Upper lobe of left lung (tissue), 6 donors: ENCODE results near the gene DCDC2. TPM values are rescaled to one million over a fixed set of nuclear protein-coding genes. Genes with fewer than 3 reads are reported as not detected.
"Not testable (repeated sequence)": the region's sequence is repeated elsewhere in the genome, so short reads cannot be mapped to it uniquely, and the experiment has no call there.

Experiments used
- ATAC-seq, 2 donors: fragments of 200-7000 bp; cut with Tn5 transposase; one replicate each; pipeline ENCODE4 v1.9.1; 2022; ENCODE audit warnings: mild to moderate bottlenecking in 2 of 2, moderate library complexity in 2 of 2; ENCODE audit not compliant: low FRiP score in 2 of 2
- DNase-seq, 2 donors: peaks; one replicate each; pipeline ENCODE4 v3.0.0-alpha.2; 2019 to 2020
- H3K27ac ChIP-seq, 4 donors: fragments of 200-600 bp; sonication (generic); one replicate each; pipeline ENCODE4 v1.5.1; 2016 to 2019
- H3K27me3 ChIP-seq, 4 donors: fragments of 200-600 bp; sonication (generic); one replicate each; pipeline ENCODE4 v1.5.1; 2017 to 2019
- H3K36me3 ChIP-seq, 4 donors: fragments of 200-600 bp; sonication (generic); one replicate each; pipeline ENCODE4 v1.5.1; 2016 to 2019
- H3K4me1 ChIP-seq, 4 donors: fragments of 200-600 bp; sonication (generic); one replicate each; pipeline ENCODE4 v1.5.1; 2018 to 2019
- H3K4me3 ChIP-seq, 4 donors: fragments of 200-600 bp; sonication (generic); one replicate each; pipeline ENCODE4 v1.5.1; 2017 to 2019; ENCODE audit warnings: mild to moderate bottlenecking in 2 of 4, moderate library complexity in 1 of 4
- H3K9me3 ChIP-seq, 4 donors: fragments of 200-600 bp; sonication (generic); one replicate each; pipeline ENCODE4 v1.5.1; 2018 to 2019
- EP300 ChIP-seq, 4 donors: sonication (generic); formaldehyde crosslinking; IDR thresholded peaks; one replicate each; pipeline ENCODE4 v1.5.1; 2017; ENCODE audit warnings: antibody characterized with exemption in 4 of 4, control low read depth in 2 of 4
- POLR2A ChIP-seq, 4 donors: fragments of 450-650 bp; IDR thresholded peaks; one replicate each; pipeline ENCODE4 v1.5.1; 2016 to 2017; ENCODE audit warnings: antibody characterized with exemption in 4 of 4, mild to moderate bottlenecking in 2 of 4
- POLR2AphosphoS5 ChIP-seq, 2 donors: sonication (generic); formaldehyde crosslinking; IDR thresholded peaks; one replicate each; pipeline ENCODE4 v1.5.1; 2017; ENCODE audit warnings: antibody characterized with exemption in 2 of 2
- WGBS, 2 donors: methylation state at CpG; one replicate each; pipeline ENCODE4 v1.1.5; 2017 to 2018; 5-methylcytosine and 5-hydroxymethylcytosine counted together
- total RNA-seq, 6 donors: library from RNA; depleted of rRNA in 4 of 6; stranded (reverse); fragments of >200 nt in 4 of 6; gene quantifications; one replicate each; pipeline versions ENCODE4 v1.1.0 to v1.2.1, GENCODE V29; 2016 to 2021
- TF ChIP-seq, protein P1 (sequence below), 6 experiments: fragments of 450-650 bp in 4 of 6; fragments of 200-600 bp in 2 of 6; sonication (generic) in 2 of 6; IDR thresholded peaks; one replicate each; pipeline ENCODE4 v1.5.1; 2016 to 2019; ENCODE audit warnings: antibody characterized with exemption in 6 of 6
- donor health status: DM: no; HTN: no; CAD: no; lungs with moderate emphysema.
- donor health status: DM: no; HTN: yes; CAD: no; lungs with severe emphysema.

The DCDC2 gene
- total RNA-seq, 6 donors from 2014 or later, result 7.1 to 9.4 (median 7.8) TPM

DNA sequence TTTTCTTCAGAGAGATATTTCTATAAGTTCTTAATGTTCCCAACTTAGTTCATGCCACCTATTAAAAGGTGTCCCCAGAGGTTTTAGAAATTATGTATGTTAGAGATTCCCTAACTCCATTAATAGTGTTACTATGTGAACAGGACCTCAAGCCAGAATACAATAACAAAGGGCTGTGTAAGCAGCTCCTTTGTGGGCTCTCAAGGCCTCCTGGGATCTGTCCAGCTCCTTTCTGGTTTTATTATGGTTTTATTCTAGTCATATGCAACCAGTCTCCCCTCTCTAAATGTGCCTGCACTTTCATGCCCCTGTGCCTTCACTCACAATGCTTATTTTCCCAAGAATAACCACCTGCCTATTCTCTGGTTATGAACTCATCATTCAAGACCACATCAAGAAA is 209.2 kb downstream of the DCDC2 start:
- TF ChIP-seq, protein P1, sequence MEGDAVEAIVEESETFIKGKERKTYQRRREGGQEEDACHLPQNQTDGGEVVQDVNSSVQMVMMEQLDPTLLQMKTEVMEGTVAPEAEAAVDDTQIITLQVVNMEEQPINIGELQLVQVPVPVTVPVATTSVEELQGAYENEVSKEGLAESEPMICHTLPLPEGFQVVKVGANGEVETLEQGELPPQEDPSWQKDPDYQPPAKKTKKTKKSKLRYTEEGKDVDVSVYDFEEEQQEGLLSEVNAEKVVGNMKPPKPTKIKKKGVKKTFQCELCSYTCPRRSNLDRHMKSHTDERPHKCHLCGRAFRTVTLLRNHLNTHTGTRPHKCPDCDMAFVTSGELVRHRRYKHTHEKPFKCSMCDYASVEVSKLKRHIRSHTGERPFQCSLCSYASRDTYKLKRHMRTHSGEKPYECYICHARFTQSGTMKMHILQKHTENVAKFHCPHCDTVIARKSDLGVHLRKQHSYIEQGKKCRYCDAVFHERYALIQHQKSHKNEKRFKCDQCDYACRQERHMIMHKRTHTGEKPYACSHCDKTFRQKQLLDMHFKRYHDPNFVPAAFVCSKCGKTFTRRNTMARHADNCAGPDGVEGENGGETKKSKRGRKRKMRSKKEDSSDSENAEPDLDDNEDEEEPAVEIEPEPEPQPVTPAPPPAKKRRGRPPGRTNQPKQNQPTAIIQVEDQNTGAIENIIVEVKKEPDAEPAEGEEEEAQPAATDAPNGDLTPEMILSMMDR (IDR thresholded peaks at IDR 0.05), result no peak
- TF ChIP-seq POLR2AphosphoS5 (IDR thresholded peaks at IDR 0.05) (no peak), POLR2A (IDR thresholded peaks at IDR 0.05) (no peak), EP300 (IDR thresholded peaks at IDR 0.05) (no peak)
- DNase-seq (no peak), ATAC-seq (no peak)
- H3K4me3 ChIP-seq, result no peak overlapping the region
- no peaks in the 10 kb centered on the region for H3K9me3 ChIP-seq
- no peaks in the 10 kb centered on the region for H3K27me3 ChIP-seq
- no peak overlapping the region for H3K27ac ChIP-seq
- no peaks in the 10 kb centered on the region for H3K36me3 ChIP-seq
- no peaks in the 10 kb centered on the region for H3K4me1 ChIP-seq

DNA sequence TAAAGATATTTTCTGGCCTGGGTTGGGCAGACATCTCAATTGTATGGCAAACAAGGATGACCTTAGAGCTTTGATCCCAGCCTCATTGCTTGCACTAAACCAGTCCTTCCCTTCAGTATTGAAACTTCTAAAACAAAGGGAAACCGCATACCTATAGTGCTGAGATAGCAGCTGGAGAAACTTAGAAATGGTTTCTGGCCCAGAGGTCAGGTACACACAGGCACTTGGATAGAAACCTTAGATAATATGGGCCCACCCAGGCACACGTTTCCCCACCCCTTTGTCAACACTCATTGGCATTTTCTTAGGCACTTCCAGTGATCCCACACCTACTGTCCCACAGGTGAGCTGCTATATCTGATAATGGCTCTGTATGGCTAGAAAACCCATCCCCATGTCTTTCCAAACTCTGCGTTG is 209.7 kb downstream of the DCDC2 start:
- Histone ChIP-seq H3K36me3 (no peaks in the 10 kb centered on the region), H3K4me3 (no peak overlapping the region), H3K27ac (no peak overlapping the region), H3K4me1 (no peaks in the 10 kb centered on the region), H3K27me3 (no peaks in the 10 kb centered on the region), H3K9me3 (no peaks in the 10 kb centered on the region)
- WGBS, 2 donors, result 80 to 87% methylated on average over 3 of the region's 3 CpGs
- DNase-seq (no peak), ATAC-seq (no peak)
- TF ChIP-seq POLR2AphosphoS5 (IDR thresholded peaks at IDR 0.05) (no peak), POLR2A (IDR thresholded peaks at IDR 0.05) (no peak), EP300 (IDR thresholded peaks at IDR 0.05) (no peak)
- TF ChIP-seq, protein P1 (IDR thresholded peaks at IDR 0.05), result no peak

DNA sequence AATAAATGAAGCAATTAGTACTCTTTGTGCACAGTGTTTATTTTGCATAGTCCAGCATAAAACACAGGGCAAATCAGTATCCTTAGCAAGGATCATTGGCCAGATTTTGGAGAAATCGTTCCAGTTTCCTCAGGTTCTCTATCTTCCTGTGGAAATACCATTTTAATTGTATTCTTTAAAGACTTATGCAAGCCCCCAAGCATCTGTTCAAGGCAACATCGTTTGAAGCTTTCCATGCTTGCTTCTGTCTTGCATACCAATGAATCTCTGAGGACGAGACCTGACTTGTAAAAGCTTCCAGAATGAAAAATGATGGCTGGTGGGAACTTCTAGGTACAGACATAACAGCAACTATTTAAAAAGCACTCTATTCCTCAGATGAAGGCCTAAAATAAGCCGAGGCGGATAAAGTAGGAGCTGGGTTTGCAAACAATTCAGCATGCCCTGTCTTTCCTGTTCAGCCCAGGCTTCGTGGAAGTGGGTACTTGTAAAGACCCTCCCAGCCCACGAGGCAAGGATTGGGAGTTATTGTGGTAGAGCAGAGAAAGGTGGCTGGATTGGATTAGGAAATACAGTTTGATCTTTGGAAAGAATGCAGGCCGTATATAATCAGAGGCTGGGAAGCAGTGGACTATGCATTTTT is 210.2 kb downstream of the DCDC2 start:
- Histone ChIP-seq H3K9me3 (no peaks in the 10 kb centered on the region), H3K36me3 (no peaks in the 10 kb centered on the region), H3K4me1 (no peaks in the 10 kb centered on the region), H3K27ac (no peak overlapping the region), H3K27me3 (no peaks in the 10 kb centered on the region), H3K4me3 (no peak overlapping the region)
- WGBS, 2 donors, result 65 to 67% methylated on average over 8 of the region's 8 CpGs
- no peak for DNase-seq
- TF ChIP-seq EP300 (IDR thresholded peaks at IDR 0.05), result no peak
- TF ChIP-seq POLR2A (IDR thresholded peaks at IDR 0.05), result no peak
- TF ChIP-seq, protein P1 (IDR thresholded peaks at IDR 0.05), result no peak
- no peak for TF ChIP-seq POLR2AphosphoS5 (IDR thresholded peaks at IDR 0.05)
- no peak for ATAC-seq

DNA sequence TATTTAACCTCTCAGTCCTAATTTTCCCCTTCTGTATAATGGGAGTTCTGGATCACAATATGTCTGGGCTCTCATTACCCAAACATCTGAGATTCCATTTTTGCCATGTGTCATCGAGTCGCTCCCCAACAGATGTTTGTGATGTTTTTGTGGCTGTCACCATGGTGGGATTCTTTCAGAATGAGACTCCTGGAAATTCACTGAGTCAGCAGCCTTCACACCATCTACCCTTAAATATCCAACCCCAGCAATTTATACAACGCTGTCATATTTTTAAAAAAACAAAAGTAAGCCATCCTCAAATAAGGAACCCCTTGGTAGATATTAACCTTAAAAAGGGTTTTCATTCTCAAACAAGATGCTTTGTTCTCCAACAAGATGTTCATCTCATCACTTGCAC is 211.0 kb downstream of the DCDC2 start:
- H3K27ac ChIP-seq, result no peak overlapping the region
- no peaks in the 10 kb centered on the region for H3K27me3 ChIP-seq
- WGBS, 2 donors, result 85 to 89% methylated on average over 3 of the region's 3 CpGs
- ATAC-seq (no peak), DNase-seq (no peak)
- H3K9me3 ChIP-seq, result no peaks in the 10 kb centered on the region
- no peaks in the 10 kb centered on the region for H3K36me3 ChIP-seq
- TF ChIP-seq, protein P1 (IDR thresholded peaks at IDR 0.05), result no peak
- TF ChIP-seq POLR2AphosphoS5 (IDR thresholded peaks at IDR 0.05) (no peak), POLR2A (IDR thresholded peaks at IDR 0.05) (no peak), EP300 (IDR thresholded peaks at IDR 0.05) (no peak)
- H3K4me1 ChIP-seq, result no peaks in the 10 kb centered on the region
- H3K4me3 ChIP-seq, result no peak overlapping the region

DNA sequence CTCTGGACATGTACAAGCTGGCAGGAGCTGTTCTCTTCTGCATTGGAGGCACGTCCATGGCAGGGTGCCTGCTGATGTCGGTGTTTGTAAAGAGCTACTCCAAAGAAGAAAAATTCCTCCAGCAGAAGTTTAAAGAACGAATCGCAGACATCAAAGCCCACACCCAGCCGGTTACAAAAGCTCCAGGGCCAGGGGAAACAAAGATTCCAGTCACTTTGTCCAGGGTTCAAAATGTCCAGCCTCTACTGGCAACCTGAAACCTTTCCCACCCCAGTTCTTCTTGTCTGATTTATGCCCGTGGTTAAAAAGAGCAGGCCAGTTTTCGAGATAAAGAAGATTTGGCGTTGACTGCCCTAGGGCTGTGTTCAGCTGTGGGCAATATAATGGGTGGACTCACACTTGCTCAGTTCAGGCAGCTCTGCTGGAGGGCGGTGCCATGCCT is 212.1 kb downstream of the DCDC2 start:
- TF ChIP-seq POLR2AphosphoS5 (IDR thresholded peaks at IDR 0.05), result no peak
- TF ChIP-seq, protein P1 (IDR thresholded peaks at IDR 0.05), result no peak
- TF ChIP-seq POLR2A (IDR thresholded peaks at IDR 0.05), result no peak
- no peak for TF ChIP-seq EP300 (IDR thresholded peaks at IDR 0.05)
- 49 to 55% methylated on average over 8 to 9 of the region's 9 CpGs for WGBS, 2 donors
- H3K27ac ChIP-seq, result no peak overlapping the region
- no peaks in the 10 kb centered on the region for H3K9me3 ChIP-seq
- DNase-seq (no peak), ATAC-seq (no peak)
- H3K4me3 ChIP-seq, result no peak overlapping the region
- H3K4me1 ChIP-seq, result no peaks in the 10 kb centered on the region
- H3K27me3 ChIP-seq, result no peaks in the 10 kb centered on the region
- H3K36me3 ChIP-seq, result no peaks in the 10 kb centered on the region

DNA sequence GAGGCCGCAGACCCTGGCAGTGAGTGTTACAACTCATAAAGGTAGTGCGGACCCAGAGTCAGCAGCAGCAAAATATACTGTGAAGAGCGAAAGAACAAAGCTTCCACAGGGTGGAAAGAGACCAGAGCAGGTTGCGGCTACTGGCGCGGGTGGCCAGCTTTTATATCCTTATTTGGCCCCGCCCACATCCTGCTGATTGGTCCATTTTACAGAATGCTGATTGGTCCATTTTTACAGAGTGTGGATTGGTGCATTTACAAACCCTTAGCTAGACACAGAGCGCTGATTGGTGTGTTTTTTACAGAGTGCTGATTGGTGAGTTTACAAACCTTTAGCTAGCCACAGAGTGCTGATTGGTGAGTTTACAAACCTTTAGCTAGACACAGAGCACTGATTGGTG is 215.1 kb downstream of the DCDC2 start:
- ATAC-seq, H3K27ac ChIP-seq, H3K9me3 ChIP-seq, H3K4me3 ChIP-seq, H3K27me3 ChIP-seq, H3K36me3 ChIP-seq, DNase-seq, H3K4me1 ChIP-seq: not testable (repeated sequence)
- 95 to 96% methylated on average over 8 of the region's 8 CpGs for WGBS, 2 donors
